HuH-7 (cell line): ENCODE data around the gene SCN9A.

Source experiments
- DNase-seq: peaks from one replicate; pipeline ENCODE4 v3.0.0; 2011; ENCODE audit warnings: low spot score

The SCN9A gene

DNA sequence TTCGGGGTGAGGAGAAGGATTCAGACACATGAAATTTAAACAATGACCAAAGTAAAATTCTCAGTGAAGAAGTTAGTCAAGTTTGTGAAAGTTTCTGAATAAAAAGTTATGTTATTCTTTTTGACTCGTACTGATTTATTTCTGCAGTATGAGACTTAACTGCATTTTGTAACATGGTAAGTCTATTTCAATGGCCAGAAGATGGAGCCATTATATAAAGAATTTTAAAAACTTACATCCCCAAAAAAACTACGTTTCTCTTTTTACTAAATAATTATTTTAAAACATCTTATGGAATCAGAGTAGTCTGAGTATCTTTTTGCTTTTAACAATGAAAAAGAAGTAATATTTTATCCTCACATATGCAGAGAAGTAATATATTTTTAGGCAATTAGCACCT is 196.5 kb downstream of the SCN9A start:
- DNase-seq, result no peak

- DNase-seq, result no peak
These were observed 202.5 kb downstream of the SCN9A start for GRCh38 chr2:166173263-166173662.

DNA sequence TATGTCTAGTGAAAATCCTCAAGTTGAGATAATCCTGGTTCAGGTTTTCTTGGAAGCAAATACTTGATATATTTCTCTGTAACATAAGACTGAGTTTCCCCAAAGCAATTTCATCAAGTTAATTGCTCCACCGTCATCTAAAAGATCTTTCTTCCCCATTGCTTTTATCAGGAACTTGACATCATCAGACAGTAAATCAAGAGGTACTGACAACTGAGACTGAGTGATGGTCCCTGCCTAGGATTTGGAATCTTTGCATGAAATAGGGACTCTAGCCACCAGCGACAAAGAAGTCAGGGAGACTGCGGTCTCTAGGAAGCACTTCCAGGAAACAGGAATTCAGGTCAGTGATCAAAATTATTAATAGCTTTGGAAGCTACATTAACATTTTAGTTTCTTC is 204.5 kb downstream of the SCN9A start:
- no peak for DNase-seq

GRCh38 chr2:166170356-166170755 is 205.4 kb downstream of the SCN9A start:
- DNase-seq, result no peak

DNA sequence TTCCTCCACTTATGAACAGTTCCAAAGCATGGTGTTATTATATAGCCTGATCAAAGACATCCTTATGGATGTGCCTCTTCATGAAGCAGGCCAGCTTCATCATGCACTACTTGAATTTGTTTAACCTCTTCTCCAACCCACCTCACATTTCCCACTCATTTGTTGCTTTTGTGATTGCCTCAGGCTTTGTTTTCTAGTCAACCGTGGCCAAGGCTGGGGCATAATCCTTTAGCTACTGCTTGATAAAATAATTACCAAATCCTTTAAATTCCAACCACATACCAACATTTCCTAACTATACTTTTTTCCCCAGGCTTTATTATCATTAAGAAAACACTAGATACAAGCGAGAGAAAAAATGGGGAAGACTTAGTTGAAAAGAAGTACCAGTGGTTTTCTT is 208.3 kb downstream of the SCN9A start:
- no peak for DNase-seq

DNA sequence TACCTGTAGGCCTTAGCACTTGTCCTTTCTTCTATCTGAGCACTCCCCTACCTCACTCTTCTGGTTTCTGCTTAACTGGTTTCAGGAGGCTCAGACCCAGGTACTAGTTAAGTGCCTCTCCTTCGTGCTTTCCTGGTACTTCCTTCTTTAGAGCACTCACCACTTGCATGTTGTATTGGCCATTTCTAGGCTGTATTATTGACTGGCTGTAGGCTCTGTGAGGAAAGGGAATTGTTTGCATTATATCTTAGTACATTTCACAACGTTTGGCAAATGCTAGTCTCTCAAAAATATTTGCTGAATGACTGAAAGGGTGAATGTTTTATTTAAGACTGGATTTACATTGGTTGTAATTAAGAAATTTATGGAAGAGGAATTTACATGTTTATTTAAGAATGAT is 212.0 kb downstream of the SCN9A start:
- no peak for DNase-seq

DNA sequence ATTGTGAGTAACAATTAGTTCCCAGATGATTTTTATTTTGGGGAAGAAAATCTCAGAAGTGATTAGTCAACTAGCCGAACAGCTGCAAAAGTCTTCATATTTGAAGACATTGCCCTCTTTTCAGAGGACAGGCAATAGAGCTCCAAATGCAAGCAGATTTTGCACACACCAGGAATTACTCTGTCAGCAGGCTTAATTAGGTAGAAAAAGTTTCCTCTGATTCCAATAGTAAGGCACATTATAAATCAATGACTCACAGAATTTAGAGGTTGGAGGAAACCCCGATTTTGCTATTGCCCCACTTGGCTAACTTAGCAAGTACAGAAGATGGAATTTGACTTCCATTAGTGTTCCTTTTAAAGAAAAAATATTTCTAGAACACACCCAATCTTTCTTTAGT is 217.2 kb downstream of the SCN9A start:
- DNase-seq, result no peak

- DNase-seq, result no peak
These were observed 218.2 kb downstream of the SCN9A start for GRCh38 chr2:166157578-166157977.

DNA sequence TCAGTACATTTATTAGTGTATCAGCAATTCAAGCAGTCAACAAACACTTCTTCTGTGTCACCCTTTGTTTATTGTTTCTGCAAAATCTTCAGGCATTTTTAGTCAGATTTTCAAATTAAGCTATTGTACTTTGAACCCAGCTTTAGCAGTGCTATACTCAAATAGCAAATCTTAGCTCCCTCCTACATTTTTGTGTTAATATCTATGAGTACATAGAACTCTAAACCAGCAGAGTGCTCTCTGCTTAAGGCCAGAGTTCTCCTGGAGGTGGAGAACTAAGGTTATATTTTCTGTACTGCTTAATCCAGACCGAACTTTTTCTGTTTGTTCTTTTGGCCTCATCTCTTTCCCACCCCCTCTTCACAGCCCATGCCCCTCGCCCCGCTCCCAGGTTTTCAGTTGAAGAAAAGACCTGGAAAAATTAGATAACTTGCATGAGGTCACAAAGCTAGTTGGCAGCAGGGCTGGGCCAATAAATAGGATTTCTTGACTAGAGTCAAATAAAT is 218.7 kb downstream of the SCN9A start:
- no peak for DNase-seq

- no peak for DNase-seq
These were observed 220.2 kb downstream of the SCN9A start for GRCh38 chr2:166155589-166155988.

GRCh38 chr2:166154685-166155338 is 220.9 kb downstream of the SCN9A start:
- DNase-seq, result no peak

DNA sequence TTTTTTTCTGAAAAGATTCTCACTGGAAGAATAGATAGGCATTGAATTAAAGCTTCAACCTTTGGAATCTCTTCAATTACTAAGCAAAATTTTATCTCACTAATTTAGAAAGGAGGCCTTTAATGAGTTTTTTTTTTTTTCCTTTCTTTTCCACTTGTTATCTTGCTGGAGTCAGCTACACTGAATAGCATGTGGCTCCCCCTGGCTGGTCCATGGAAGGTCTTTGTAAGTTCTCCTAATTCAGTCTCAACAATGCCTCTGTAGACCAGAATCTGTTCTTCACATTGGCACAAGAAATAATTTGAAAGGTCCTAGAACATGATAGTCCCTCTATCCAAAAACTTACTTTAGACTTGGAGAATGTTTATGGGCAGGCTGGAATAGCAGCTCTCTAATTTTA is 223.7 kb downstream of the SCN9A start:
- DNase-seq, result no peak

- no peak for DNase-seq
These were observed 227.0 kb downstream of the SCN9A start for GRCh38 chr2:166148500-166149400.

- no peak for DNase-seq
These were observed 227.9 kb downstream of the SCN9A start for GRCh38 chr2:166147883-166148282.
